IMR-90 (cell line): ENCODE results near the gene RAB9A.

Experiments
- CEBPB ChIP-seq: IDR thresholded peaks from 2 replicates; pipeline ENCODE4 v1.6.1; 2012; ENCODE audit warnings: low read depth, low read length, improper control_type of control experiment
- ELK1 ChIP-seq: fragments of 150-350 bp; IDR thresholded peaks from 2 replicates; pipeline ENCODE4 v1.6.1; 2016; ENCODE audit warnings: low read depth, mild to moderate bottlenecking, low read length, moderate library complexity, borderline replicate concordance
- MAFK ChIP-seq: IDR thresholded peaks from 2 replicates; pipeline ENCODE4 v1.6.1; 2012; ENCODE audit warnings: low read depth, low read length, improper control_type of control experiment
- MXI1 ChIP-seq: IDR thresholded peaks from 2 replicates; pipeline ENCODE4 v1.6.1; 2012; ENCODE audit warnings: low read depth, mild to moderate bottlenecking, low read length, moderate library complexity, borderline replicate concordance
- NFE2L2 ChIP-seq: fragments of 150-350 bp; IDR thresholded peaks from 2 replicates; pipeline ENCODE4 v1.6.1; 2016; ENCODE audit warnings: low read depth, mild to moderate bottlenecking, low read length
- POLR2A ChIP-seq: IDR thresholded peaks from 2 replicates; pipeline ENCODE4 v1.6.1; 2012; ENCODE audit warnings: mild to moderate bottlenecking, low read depth, low read length
- USF2 ChIP-seq: fragments of 150-350 bp; IDR thresholded peaks from 2 replicates; pipeline ENCODE4 v1.6.1; 2017; ENCODE audit warnings: mild to moderate bottlenecking, antibody characterized with exemption, low read length, low read depth
- TF ChIP-seq, protein P1 (sequence below): conservative IDR thresholded peaks from 2 replicates; pipeline ENCODE4 v1.5.1; 2012; ENCODE audit warnings: mild to moderate bottlenecking, low read depth, low read length, improper control_type of control experiment

- no peak for TF ChIP-seq NFE2L2
- TF ChIP-seq, protein P1, sequence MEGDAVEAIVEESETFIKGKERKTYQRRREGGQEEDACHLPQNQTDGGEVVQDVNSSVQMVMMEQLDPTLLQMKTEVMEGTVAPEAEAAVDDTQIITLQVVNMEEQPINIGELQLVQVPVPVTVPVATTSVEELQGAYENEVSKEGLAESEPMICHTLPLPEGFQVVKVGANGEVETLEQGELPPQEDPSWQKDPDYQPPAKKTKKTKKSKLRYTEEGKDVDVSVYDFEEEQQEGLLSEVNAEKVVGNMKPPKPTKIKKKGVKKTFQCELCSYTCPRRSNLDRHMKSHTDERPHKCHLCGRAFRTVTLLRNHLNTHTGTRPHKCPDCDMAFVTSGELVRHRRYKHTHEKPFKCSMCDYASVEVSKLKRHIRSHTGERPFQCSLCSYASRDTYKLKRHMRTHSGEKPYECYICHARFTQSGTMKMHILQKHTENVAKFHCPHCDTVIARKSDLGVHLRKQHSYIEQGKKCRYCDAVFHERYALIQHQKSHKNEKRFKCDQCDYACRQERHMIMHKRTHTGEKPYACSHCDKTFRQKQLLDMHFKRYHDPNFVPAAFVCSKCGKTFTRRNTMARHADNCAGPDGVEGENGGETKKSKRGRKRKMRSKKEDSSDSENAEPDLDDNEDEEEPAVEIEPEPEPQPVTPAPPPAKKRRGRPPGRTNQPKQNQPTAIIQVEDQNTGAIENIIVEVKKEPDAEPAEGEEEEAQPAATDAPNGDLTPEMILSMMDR = no peak
- TF ChIP-seq CEBPB = no peak
- TF ChIP-seq MXI1 = no peak
- TF ChIP-seq MAFK = no peak
- no peak; the same call in 1 of the 2 replicates for TF ChIP-seq POLR2A
- TF ChIP-seq ELK1 = no peak
- no peak for TF ChIP-seq USF2
These were observed 44.6 kb downstream of the RAB9A start for GRCh38 chrX:13733506-13733905.
